A549 (cell line): ENCODE results near the gene NYAP1. TPM values are rescaled to one million over a fixed set of nuclear protein-coding genes. Genes with fewer than 3 reads are reported as not detected.

Source experiments
- ATAC-seq, 2 experiments: fragments of 200-7000 bp in 1 of 2; fragments of >200 bp in 1 of 2; cut with Nextera tagmentation in 1 of 2; cut with Tn5 transposase in 1 of 2; 3 replicates each; pipeline versions ENCODE4 v1.8.0 to v1.9.1; 2018 to 2020; ENCODE audit warnings: mild to moderate bottlenecking in 1 of 2, moderate library complexity in 1 of 2
- CTCF ChIA-PET: fragments of 300-600 bp; sonication (Branson Sonifier 250); formaldehyde crosslinking; extraction: SDS; loops from one replicate; lab custom pipeline; 2021; ENCODE audit warnings: antibody characterized with exemption, inconsistent platforms; lab: Yijun Ruan, JAX
- POLR2A ChIA-PET: fragments of 350-600 bp; formaldehyde crosslinking; extraction: SDS; loops from one replicate; lab custom pipeline; 2021; ENCODE audit warnings: antibody characterized with exemption, inconsistent platforms; lab: Yijun Ruan, JAX
- DNase-seq, 2 experiments: peaks; one replicate each; pipeline versions ENCODE4 v3.0.0 to v3.0.0-alpha.2; 2011 to 2016; ENCODE audit warnings: low read depth in 1 of 2, low spot score in 1 of 2
- FAIRE-seq: peaks from 2 replicates; lab custom pipeline; 2011; peaks lifted over from hg19 to GRCh38; lab: Jason Lieb, UNC
- H3K27ac ChIP-seq, 2 experiments: fragments of >200 bp; sonication (Bioruptor Twin); formaldehyde crosslinking; 3 replicates each; pipeline ENCODE4 v1.5.1; 2016 to 2017
- H3K4me1 ChIP-seq: fragments of >200 bp; sonication (Bioruptor Twin); formaldehyde crosslinking; 3 replicates; pipeline ENCODE4 v1.6.1; 2016
- H3K4me2 ChIP-seq: fragments of >200 bp; sonication (Bioruptor Twin); formaldehyde crosslinking; 3 replicates; pipeline ENCODE4 v1.6.1; 2016
- H3K4me3 ChIP-seq: fragments of >200 bp; sonication (Bioruptor Twin); formaldehyde crosslinking; 3 replicates; pipeline ENCODE4 v1.5.1; 2016
- H3K9me3 ChIP-seq: fragments of >200 bp; sonication (Bioruptor Twin); formaldehyde crosslinking; 3 replicates; pipeline ENCODE4 v1.6.1; 2016
- CBX8 ChIP-seq: fragments of 200-600 bp; sonication (generic); IDR thresholded peaks from 2 replicates; pipeline ENCODE4 v1.6.1; 2016
- CHD4 ChIP-seq: fragments of 200-600 bp; sonication (generic); IDR thresholded peaks from 2 replicates; pipeline ENCODE4 v1.6.1; 2016; ENCODE audit warnings: antibody characterized with exemption, mild to moderate bottlenecking, borderline replicate concordance
- EHF ChIP-seq: fragments of 250-450 bp; sonication (Bioruptor Pico); IDR thresholded peaks from 2 replicates; pipeline ENCODE4 v1.5.0; 2020; ENCODE audit warnings: mild to moderate bottlenecking
- EHMT2 ChIP-seq: fragments of 200-600 bp; sonication (generic); IDR thresholded peaks from 2 replicates; pipeline ENCODE4 v1.6.1; 2016; ENCODE audit warnings: antibody characterized with exemption, low read depth, mild to moderate bottlenecking, moderate library complexity
- EP300 ChIP-seq, 2 experiments: fragments of >200 bp; sonication (Bioruptor Twin); formaldehyde crosslinking; IDR thresholded peaks; 2 replicates in 1 of 2; 3 replicates in 1 of 2; pipeline ENCODE4 v1.6.1; 2016 to 2017
- ESRRA ChIP-seq: fragments of 150-350 bp; IDR thresholded peaks from 2 replicates; pipeline ENCODE4 v1.6.1; 2014; ENCODE audit warnings: mild to moderate bottlenecking, low read length, borderline replicate concordance
- FOSL2 ChIP-seq, 2 experiments: fragments of 450-650 bp in 1 of 2; fragments of >200 bp in 1 of 2; sonication (Bioruptor Twin) in 1 of 2; formaldehyde crosslinking; IDR thresholded peaks; 2 replicates each; pipeline versions ENCODE4 v1.5.0 to v1.6.1; 2016 to 2020; ENCODE audit warnings: mild to moderate bottlenecking in 1 of 2, moderate library complexity in 1 of 2
- FOXS1 ChIP-seq: fragments of 250-450 bp; sonication (Bioruptor Pico); IDR thresholded peaks from 2 replicates; pipeline ENCODE4 v1.5.0; 2020; ENCODE audit warnings: mild to moderate bottlenecking, moderate library complexity
- HDAC2 ChIP-seq: fragments of 200-600 bp; sonication (generic); IDR thresholded peaks from 2 replicates; pipeline ENCODE4 v1.6.1; 2016
- HEYL ChIP-seq: fragments of 250-450 bp; sonication (Bioruptor Pico); IDR thresholded peaks from 2 replicates; pipeline ENCODE4 v1.8.0; 2021; ENCODE audit warnings: mild to moderate bottlenecking, moderate library complexity
- JUN ChIP-seq, 2 experiments: fragments of >200 bp; sonication (Bioruptor Twin); formaldehyde crosslinking; IDR thresholded peaks; 2 replicates in 1 of 2; 3 replicates in 1 of 2; pipeline ENCODE4 v1.6.1; 2016 to 2017
- MAX ChIP-seq: IDR thresholded peaks from 2 replicates; pipeline ENCODE4 v1.6.1; 2012
- NFE2L2 ChIP-seq: fragments of 150-350 bp; conservative IDR thresholded peaks from 2 replicates; pipeline ENCODE4 v1.6.1; 2014; ENCODE audit warnings: low read length
- RARB ChIP-seq: fragments of 250-450 bp; sonication (Bioruptor Pico); IDR thresholded peaks from 2 replicates; pipeline ENCODE4 v1.8.0; 2021; ENCODE audit warnings: mild to moderate bottlenecking, moderate library complexity
- RCOR1 ChIP-seq: fragments of 150-350 bp; IDR thresholded peaks from 2 replicates; pipeline ENCODE4 v1.6.1; 2014; ENCODE audit warnings: antibody characterized with exemption, low read length, low read depth
- SMC3 ChIP-seq: fragments of >200 bp; sonication (Bioruptor Twin); formaldehyde crosslinking; IDR thresholded peaks from 3 replicates; pipeline ENCODE4 v1.6.1; 2018; ENCODE audit warnings: inconsistent platforms
- TFCP2L1 ChIP-seq: fragments of 250-450 bp; sonication (Bioruptor Pico); IDR thresholded peaks from 2 replicates; pipeline ENCODE4 v1.5.0; 2021; ENCODE audit warnings: mild to moderate bottlenecking
- ZSCAN20 ChIP-seq: fragments of 250-450 bp; sonication (Bioruptor Pico); IDR thresholded peaks from 2 replicates; pipeline ENCODE4 v1.8.0; 2022; ENCODE audit warnings: mild to moderate bottlenecking, moderate library complexity
- WGBS: methylation state at CpG from one replicate; pipeline ENCODE4 v1.1.6; 2017; ENCODE audit errors: missing lambda C conversion rate; 5-methylcytosine and 5-hydroxymethylcytosine counted together
- polyA plus RNA-seq, 4 experiments: library from polyadenylated mRNA; depleted of rRNA in 3 of 4; stranded (reverse); fragments of >200 nt; fragmentation: RNase III in 1 of 4; extraction: RNeasy Plus Mini Kit Qiagen cat#74134 plus additional on column Dnase treatment in 1 of 4; gene quantifications; 2 replicates in 3 of 4; 3 replicates in 1 of 4; pipeline ENCODE4 v1.2.3, GENCODE V29; 2011 to 2017
- TF ChIP-seq, protein P1 (sequence below): fragments of >200 bp; sonication (Bioruptor Twin); formaldehyde crosslinking; IDR thresholded peaks from 3 replicates; pipeline ENCODE4 v1.5.1; 2016
- TF ChIP-seq, protein P2 (sequence below): fragments of >200 bp; sonication (Bioruptor Twin); formaldehyde crosslinking; IDR thresholded peaks from 3 replicates; pipeline ENCODE4 v1.6.1; 2016
- TF ChIP-seq, protein P3 (sequence below): fragments of 250-450 bp; sonication (Bioruptor Pico); IDR thresholded peaks from 2 replicates; pipeline ENCODE4 v1.5.0; 2021; ENCODE audit warnings: mild to moderate bottlenecking, moderate library complexity, borderline replicate concordance

Gene NYAP1
- polyA plus RNA-seq, 2 of the 4 experiments (the other 2 are of a cell fraction): 0.47 to 3.1 TPM

GRCh38 chr7:100513212-100513810 is 29.6 kb downstream of the NYAP1 start:
- no peak for ATAC-seq
- Histone ChIP-seq H3K27ac (no peak overlapping the region), H3K4me2 (no peak overlapping the region), H3K4me1 (peaks cover 8% of the 10 kb centered on the region)
- WGBS: 87% methylated on average over 9 of the region's 9 CpGs
- TF ChIP-seq HDAC2 (no peak), EP300 (IDR thresholded peaks at IDR 0.05) (no peak), ZSCAN20 (CRISPR knock-in tag) (no peak), JUN (IDR thresholded peaks at IDR 0.05) (no peak), HEYL (CRISPR knock-in tag) (no peak), NFE2L2 (no peak), MAX (no peak), FOXS1 (no peak), CBX8 (no peak), ESRRA (no peak), FOSL2 (IDR thresholded peaks at IDR 0.05) (no peak), FOSL2 (CRISPR knock-in tag; IDR thresholded peaks at IDR 0.05) (no peak), TFCP2L1 (CRISPR knock-in tag) (no peak), SMC3 (no peak), EHF (CRISPR knock-in tag) (no peak), CHD4 (no peak), RARB (CRISPR knock-in tag) (no peak), RCOR1 (no peak)
- TF ChIP-seq, protein P1, sequence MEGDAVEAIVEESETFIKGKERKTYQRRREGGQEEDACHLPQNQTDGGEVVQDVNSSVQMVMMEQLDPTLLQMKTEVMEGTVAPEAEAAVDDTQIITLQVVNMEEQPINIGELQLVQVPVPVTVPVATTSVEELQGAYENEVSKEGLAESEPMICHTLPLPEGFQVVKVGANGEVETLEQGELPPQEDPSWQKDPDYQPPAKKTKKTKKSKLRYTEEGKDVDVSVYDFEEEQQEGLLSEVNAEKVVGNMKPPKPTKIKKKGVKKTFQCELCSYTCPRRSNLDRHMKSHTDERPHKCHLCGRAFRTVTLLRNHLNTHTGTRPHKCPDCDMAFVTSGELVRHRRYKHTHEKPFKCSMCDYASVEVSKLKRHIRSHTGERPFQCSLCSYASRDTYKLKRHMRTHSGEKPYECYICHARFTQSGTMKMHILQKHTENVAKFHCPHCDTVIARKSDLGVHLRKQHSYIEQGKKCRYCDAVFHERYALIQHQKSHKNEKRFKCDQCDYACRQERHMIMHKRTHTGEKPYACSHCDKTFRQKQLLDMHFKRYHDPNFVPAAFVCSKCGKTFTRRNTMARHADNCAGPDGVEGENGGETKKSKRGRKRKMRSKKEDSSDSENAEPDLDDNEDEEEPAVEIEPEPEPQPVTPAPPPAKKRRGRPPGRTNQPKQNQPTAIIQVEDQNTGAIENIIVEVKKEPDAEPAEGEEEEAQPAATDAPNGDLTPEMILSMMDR: no peak
- TF ChIP-seq, protein P2, sequence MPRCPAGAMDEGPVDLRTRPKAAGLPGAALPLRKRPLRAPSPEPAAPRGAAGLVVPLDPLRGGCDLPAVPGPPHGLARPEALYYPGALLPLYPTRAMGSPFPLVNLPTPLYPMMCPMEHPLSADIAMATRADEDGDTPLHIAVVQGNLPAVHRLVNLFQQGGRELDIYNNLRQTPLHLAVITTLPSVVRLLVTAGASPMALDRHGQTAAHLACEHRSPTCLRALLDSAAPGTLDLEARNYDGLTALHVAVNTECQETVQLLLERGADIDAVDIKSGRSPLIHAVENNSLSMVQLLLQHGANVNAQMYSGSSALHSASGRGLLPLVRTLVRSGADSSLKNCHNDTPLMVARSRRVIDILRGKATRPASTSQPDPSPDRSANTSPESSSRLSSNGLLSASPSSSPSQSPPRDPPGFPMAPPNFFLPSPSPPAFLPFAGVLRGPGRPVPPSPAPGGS: no peak
- TF ChIP-seq, protein P3, sequence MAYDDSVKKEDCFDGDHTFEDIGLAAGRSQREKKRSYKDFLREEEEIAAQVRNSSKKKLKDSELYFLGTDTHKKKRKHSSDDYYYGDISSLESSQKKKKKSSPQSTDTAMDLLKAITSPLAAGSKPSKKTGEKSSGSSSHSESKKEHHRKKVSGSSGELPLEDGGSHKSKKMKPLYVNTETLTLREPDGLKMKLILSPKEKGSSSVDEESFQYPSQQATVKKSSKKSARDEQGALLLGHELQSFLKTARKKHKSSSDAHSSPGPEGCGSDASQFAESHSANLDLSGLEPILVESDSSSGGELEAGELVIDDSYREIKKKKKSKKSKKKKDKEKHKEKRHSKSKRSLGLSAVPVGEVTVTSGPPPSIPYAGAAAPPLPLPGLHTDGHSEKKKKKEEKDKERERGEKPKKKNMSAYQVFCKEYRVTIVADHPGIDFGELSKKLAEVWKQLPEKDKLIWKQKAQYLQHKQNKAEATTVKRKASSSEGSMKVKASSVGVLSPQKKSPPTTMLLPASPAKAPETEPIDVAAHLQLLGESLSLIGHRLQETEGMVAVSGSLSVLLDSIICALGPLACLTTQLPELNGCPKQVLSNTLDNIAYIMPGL (CRISPR knock-in tag): no peak
- TF ChIP-seq, all 56 proteins: peak for 0
- H3K4me3 ChIP-seq: no peak overlapping the region
- FAIRE-seq: no peak
- CTCF ChIA-PET: interaction anchor here (0.7 kb wide), 1 partner anchor 48 kb away, joined by 3 read pairs; no protein-coding TSS in a partner anchor
- POLR2A ChIA-PET: no interaction called here
- no peak for DNase-seq
- H3K9me3 ChIP-seq: no peaks in the 10 kb centered on the region

- 39% methylated on average over 2 of the region's 2 CpGs for WGBS
Measured at GRCh38 chr7:100515072-100515532, 31.4 kb downstream of the NYAP1 start.

More at GRCh38 chr7:100515072-100515532, 31.4 kb downstream of the NYAP1 start:
- no peak for DNase-seq
- Histone ChIP-seq H3K27ac (peak overlapping the region in 1 of 2 experiments; percentile 46; a peak in 3 of 6 replicates), H3K4me3 (no peak overlapping the region), H3K4me2 (peak overlapping the region; percentile 10; the same call in 1 of the 3 replicates), H3K9me3 (no peaks in the 10 kb centered on the region), H3K4me1 (peaks cover 8% of the 10 kb centered on the region)
- FAIRE-seq: no peak
- POLR2A ChIA-PET: no interaction called here
- CTCF ChIA-PET: interaction anchor here (2.6 kb wide), 1 partner anchor 44 kb away, joined by 16 read pairs; no protein-coding TSS in a partner anchor
- ATAC-seq: no peak
- TF ChIP-seq EHMT2 (no peak), NFE2L2 (peak; percentile 45; the same call in 1 of the 2 replicates), FOSL2 (IDR thresholded peaks at IDR 0.05) (no peak), FOSL2 (CRISPR knock-in tag; IDR thresholded peaks at IDR 0.05) (peak; percentile 53)
- TF ChIP-seq, all 56 proteins: peak for 2
